Measurements from ENCODE around the gene AIFM3.

DNA sequence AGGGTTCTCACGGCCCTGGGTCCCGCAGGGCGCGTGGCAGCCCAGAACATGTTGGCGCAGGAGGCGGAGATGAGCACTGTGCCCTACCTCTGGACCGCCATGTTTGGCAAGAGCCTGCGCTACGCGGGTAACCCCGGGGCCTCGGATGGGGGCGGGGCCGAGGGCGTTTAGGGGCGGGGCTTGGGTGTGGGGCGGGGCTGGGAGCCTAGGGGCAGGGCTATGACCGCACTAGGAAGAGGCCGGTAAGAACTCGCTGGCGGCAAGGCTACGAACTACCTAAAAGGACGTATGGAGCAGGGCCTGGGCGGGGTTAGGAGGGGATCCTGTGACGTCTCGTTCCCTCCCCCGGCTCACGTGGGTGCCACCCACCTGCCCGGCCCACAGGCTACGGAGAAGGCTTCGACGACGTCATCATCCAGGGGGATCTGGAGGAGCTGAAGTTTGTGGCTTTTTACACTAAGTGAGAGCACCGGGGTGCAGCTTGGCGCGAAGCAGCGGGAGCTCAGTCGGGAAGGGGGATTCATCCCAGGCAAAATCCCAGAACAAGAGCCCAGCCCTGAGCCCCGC lies 12.3 kb downstream of the AIFM3 start:
- TF ChIP-seq, protein P1, sequence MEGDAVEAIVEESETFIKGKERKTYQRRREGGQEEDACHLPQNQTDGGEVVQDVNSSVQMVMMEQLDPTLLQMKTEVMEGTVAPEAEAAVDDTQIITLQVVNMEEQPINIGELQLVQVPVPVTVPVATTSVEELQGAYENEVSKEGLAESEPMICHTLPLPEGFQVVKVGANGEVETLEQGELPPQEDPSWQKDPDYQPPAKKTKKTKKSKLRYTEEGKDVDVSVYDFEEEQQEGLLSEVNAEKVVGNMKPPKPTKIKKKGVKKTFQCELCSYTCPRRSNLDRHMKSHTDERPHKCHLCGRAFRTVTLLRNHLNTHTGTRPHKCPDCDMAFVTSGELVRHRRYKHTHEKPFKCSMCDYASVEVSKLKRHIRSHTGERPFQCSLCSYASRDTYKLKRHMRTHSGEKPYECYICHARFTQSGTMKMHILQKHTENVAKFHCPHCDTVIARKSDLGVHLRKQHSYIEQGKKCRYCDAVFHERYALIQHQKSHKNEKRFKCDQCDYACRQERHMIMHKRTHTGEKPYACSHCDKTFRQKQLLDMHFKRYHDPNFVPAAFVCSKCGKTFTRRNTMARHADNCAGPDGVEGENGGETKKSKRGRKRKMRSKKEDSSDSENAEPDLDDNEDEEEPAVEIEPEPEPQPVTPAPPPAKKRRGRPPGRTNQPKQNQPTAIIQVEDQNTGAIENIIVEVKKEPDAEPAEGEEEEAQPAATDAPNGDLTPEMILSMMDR (IDR thresholded peaks at IDR 0.05; ENCODE audit: borderline replicate concordance, extremely low read depth, low read length, poor library complexity, severe bottlenecking): no peak
- TF ChIP-seq EZH2 (IDR thresholded peaks at IDR 0.05; ENCODE audit: borderline replicate concordance, low read depth, low read length, severe bottlenecking): no peak
